Ishikawa (cell line): ENCODE data around the gene ARID3B.

Experiments
- CEBPB ChIP-seq: IDR thresholded peaks from 2 replicates; pipeline ENCODE4 v1.6.1; 2012
- CREB1 ChIP-seq: IDR thresholded peaks from 2 replicates; pipeline ENCODE4 v1.6.1; 2012; ENCODE audit warnings: low read depth
- EGR1 ChIP-seq: IDR thresholded peaks from 2 replicates; pipeline ENCODE4 v1.6.1; 2012
- EP300 ChIP-seq: IDR thresholded peaks from 2 replicates; pipeline ENCODE4 v1.6.1; 2012; ENCODE audit warnings: borderline replicate concordance
- FOXM1 ChIP-seq: IDR thresholded peaks from 2 replicates; pipeline ENCODE4 v1.6.1; 2012; ENCODE audit warnings: low read depth, borderline replicate concordance
- NFIC ChIP-seq: IDR thresholded peaks from 2 replicates; pipeline ENCODE4 v1.6.1; 2012
- RAD21 ChIP-seq: IDR thresholded peaks from 2 replicates; pipeline ENCODE4 v1.6.1; 2012; ENCODE audit warnings: low read depth
- TAF1 ChIP-seq: IDR thresholded peaks from 2 replicates; pipeline ENCODE4 v1.6.1; 2012; ENCODE audit warnings: low read depth, mild to moderate bottlenecking
- TCF12 ChIP-seq: IDR thresholded peaks from 2 replicates; pipeline ENCODE4 v1.6.1; 2012; ENCODE audit warnings: low read depth
- TEAD4 ChIP-seq: IDR thresholded peaks from 2 replicates; pipeline ENCODE4 v1.6.1; 2012
- YY1 ChIP-seq: IDR thresholded peaks from 2 replicates; pipeline ENCODE4 v1.6.1; 2012; ENCODE audit warnings: low read depth
- ZBTB7A ChIP-seq: IDR thresholded peaks from 2 replicates; pipeline ENCODE4 v1.6.1; 2012; ENCODE audit warnings: low read depth
- TF ChIP-seq, protein P1 (sequence below): IDR thresholded peaks from 2 replicates; pipeline ENCODE4 v1.6.1; 2012
- TF ChIP-seq, protein P2 (sequence below): IDR thresholded peaks from 2 replicates; pipeline ENCODE4 v1.6.1; 2012; ENCODE audit warnings: low read depth, mild to moderate bottlenecking
- TF ChIP-seq, protein P3 (sequence below): IDR thresholded peaks from 2 replicates; pipeline ENCODE4 v1.6.1; 2012

Gene ARID3B

DNA sequence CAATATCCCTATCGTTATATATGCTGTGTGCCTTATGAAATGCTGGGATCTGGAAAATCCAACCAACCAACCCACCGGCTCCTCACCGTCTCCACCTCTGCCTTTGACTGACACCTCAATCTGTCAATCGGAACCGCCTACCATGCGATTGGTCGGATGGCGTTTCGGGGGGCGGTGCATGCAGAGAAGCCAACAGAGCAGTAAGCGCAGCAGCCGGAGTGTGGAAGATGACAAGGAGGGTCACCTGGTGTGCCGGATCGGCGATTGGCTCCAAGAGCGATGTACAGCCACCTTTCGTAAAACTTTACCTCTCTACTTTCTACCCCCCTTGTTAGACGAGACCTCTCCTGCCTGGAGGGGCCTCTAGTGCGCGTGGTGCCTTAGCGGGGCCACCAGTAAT is 80.9 kb downstream of the ARID3B start:
- no peak for TF ChIP-seq TEAD4

DNA sequence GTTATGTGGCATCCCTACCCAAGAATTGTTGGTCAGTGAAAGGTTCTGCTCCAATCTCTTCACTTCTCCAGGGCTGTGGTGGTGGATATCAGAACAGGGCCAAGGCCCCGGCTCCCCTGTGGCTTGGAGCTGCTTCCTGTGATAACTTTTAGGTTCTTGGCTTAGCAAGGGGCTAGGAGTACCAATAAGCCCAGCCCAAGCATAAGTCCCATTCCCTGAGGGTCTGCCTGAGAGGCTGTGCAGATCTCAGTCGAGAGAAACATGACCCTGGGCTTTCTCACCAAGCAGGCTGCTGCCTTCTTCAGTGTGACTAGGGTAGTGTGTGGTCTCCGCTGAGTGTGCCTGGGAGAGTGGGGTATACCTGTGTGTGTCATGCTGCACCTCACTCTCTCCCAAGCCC is 81.7 kb downstream of the ARID3B start:
- no peak for TF ChIP-seq NFIC
- no peak for TF ChIP-seq EGR1
- no peak for TF ChIP-seq TAF1

DNA sequence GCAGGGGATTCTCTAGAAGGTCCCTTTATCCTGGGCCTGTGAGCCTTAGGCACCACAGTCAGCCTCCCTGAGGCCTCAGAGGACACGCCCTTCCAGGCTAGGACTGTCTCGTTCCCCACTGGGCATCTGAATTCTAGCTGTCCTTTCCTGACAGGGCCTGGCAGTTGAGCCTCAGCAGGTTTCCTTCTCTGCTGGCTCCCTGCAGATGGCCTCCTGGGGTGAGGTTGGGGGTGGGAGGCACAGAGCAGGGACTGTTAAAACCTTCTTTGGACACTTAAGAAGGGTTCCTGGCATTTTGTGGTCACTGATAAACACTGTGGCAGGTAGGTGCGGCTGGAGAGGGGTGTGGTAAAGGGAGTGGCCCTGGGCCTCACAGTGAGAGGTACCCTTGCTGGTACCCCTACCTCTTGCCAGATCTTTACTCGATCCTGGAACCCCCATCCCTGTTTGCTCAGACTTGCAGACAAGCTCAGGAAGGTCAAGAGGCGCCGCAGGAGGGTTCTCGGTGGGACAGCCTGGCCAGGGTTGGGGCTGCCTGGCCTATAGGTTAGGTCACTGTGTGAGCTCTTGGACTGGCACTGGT is 83.1 kb downstream of the ARID3B start:
- no peak for TF ChIP-seq EGR1
- TF ChIP-seq, protein P1, sequence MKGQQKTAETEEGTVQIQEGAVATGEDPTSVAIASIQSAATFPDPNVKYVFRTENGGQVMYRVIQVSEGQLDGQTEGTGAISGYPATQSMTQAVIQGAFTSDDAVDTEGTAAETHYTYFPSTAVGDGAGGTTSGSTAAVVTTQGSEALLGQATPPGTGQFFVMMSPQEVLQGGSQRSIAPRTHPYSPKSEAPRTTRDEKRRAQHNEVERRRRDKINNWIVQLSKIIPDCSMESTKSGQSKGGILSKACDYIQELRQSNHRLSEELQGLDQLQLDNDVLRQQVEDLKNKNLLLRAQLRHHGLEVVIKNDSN = no peak
- TF ChIP-seq EP300 = no peak
- TF ChIP-seq ZBTB7A = no peak
- TF ChIP-seq NFIC = no peak
- no peak for TF ChIP-seq YY1
- no peak for TF ChIP-seq CEBPB
- no peak for TF ChIP-seq RAD21
- no peak for TF ChIP-seq TCF12
- no peak for TF ChIP-seq FOXM1
- no peak for TF ChIP-seq TEAD4
- TF ChIP-seq, protein P2, sequence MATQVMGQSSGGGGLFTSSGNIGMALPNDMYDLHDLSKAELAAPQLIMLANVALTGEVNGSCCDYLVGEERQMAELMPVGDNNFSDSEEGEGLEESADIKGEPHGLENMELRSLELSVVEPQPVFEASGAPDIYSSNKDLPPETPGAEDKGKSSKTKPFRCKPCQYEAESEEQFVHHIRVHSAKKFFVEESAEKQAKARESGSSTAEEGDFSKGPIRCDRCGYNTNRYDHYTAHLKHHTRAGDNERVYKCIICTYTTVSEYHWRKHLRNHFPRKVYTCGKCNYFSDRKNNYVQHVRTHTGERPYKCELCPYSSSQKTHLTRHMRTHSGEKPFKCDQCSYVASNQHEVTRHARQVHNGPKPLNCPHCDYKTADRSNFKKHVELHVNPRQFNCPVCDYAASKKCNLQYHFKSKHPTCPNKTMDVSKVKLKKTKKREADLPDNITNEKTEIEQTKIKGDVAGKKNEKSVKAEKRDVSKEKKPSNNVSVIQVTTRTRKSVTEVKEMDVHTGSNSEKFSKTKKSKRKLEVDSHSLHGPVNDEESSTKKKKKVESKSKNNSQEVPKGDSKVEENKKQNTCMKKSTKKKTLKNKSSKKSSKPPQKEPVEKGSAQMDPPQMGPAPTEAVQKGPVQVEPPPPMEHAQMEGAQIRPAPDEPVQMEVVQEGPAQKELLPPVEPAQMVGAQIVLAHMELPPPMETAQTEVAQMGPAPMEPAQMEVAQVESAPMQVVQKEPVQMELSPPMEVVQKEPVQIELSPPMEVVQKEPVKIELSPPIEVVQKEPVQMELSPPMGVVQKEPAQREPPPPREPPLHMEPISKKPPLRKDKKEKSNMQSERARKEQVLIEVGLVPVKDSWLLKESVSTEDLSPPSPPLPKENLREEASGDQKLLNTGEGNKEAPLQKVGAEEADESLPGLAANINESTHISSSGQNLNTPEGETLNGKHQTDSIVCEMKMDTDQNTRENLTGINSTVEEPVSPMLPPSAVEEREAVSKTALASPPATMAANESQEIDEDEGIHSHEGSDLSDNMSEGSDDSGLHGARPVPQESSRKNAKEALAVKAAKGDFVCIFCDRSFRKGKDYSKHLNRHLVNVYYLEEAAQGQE = no peak
- no peak for TF ChIP-seq TAF1
- TF ChIP-seq CREB1 = no peak
- TF ChIP-seq, protein P3, sequence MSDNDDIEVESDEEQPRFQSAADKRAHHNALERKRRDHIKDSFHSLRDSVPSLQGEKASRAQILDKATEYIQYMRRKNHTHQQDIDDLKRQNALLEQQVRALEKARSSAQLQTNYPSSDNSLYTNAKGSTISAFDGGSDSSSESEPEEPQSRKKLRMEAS = no peak

DNA sequence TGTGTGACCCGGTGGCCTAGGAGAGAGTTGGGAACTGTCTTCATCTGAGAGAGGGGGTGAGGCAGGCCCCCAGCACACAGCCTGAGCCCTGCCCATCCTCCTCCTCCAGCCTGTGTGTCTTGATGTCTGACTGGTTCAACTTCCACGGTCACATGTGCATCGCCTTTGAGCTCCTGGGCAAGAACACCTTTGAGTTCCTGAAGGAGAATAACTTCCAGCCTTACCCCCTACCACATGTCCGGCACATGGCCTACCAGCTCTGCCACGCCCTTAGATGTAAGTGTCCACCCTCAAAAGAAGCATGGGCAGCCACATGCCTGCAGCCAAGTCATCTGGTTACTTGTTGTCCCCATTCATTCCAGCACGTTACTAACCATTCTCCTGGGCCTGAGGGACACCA is 84.7 kb downstream of the ARID3B start:
- TF ChIP-seq, protein P3 = no peak
- TF ChIP-seq TEAD4 (no peak), FOXM1 (no peak), CEBPB (no peak), TCF12 (no peak), TAF1 (no peak), YY1 (no peak), NFIC (no peak), RAD21 (no peak), ZBTB7A (no peak), EGR1 (no peak), CREB1 (no peak), EP300 (no peak)
- TF ChIP-seq, protein P1 = no peak
- TF ChIP-seq, protein P2 = no peak

DNA sequence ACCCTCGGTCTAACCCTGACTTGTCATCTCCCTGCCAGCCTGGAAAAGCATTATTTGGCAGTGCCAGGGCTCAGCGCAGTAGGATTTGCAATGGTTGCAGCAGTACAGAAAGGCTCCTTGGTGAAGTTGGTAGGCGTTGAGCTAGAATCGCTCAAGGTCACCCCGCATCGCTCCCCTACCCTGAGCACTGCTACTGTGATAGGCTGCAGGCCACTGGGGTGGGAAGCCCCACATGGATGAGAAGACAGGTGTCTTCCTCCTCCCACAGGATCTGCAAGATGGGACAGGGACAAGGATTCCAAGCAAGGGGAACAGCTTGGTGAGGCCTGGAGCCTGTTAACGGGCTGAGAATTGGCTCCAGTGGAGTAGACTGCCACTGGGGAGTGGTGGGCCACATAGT is 85.3 kb downstream of the ARID3B start:
- TF ChIP-seq CEBPB = no peak
- no peak for TF ChIP-seq TCF12
- TF ChIP-seq, protein P3 = no peak
- TF ChIP-seq TAF1 = no peak
- no peak for TF ChIP-seq ZBTB7A
- no peak for TF ChIP-seq TEAD4

DNA sequence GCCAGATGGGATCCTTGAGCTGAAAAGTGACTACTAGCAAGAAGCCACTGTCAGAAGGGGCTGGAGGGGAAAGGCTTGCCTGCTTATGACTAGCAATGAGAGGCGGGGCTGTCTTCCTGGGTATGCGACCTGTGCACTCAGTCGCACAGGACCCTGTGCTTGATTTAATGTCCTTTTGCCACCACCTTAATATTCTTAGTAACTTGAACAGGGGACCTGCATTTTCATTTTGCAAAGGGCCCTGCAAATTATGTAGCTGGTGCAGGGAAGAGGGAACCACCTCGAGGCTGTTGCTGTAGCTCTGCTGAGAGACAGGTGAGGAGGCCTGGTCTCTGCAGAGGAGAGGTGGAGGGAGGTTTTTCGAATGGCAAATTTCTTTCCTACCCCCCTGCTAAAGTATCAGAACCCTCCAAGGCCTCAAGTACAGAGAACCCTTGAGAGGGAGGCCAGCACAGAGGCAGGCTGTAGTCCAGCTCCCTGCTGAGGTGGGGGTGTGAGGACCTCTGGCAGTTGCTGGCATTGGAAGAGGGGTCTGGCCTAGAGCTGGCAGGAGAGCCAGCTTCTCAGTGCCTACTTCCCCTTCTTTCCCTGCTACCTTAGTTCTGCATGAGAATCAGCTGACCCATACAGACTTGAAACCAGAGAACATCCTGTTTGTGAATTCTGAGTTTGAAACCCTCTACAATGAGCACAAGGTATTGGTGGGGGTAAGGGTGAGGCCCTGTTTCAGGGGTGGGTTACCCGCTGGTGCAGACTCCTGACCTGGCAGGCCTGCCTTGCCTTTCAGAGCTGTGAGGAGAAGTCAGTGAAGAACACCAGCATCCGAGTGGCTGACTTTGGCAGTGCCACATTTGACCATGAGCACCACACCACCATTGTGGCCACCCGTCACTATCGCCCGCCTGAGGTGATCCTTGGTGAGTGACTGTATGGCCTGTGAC is 86.0 kb downstream of the ARID3B start:
- TF ChIP-seq, protein P1 = no peak
- TF ChIP-seq FOXM1 = no peak
- no peak for TF ChIP-seq TCF12
- no peak for TF ChIP-seq EP300
- no peak for TF ChIP-seq RAD21
- no peak for TF ChIP-seq NFIC
